WTC11 (cell line): Measurements from ENCODE around the gene SMURF1. TPM values are rescaled to one million over a fixed set of nuclear protein-coding genes. Genes with fewer than 3 reads are reported as not detected.

Experiments used
- ATAC-seq: fragments of 200-7000 bp; cut with Tn5 transposase; 2 replicates; pipeline ENCODE4 v1.10.0; 2021; ENCODE audit warnings: mild to moderate bottlenecking, moderate library complexity
- CTCF ChIA-PET: fragments of 300-600 bp; sonication (Branson Sonifier 250); formaldehyde crosslinking; loops from one replicate; lab custom pipeline; 2021; ENCODE audit warnings: antibody characterized with exemption; lab: Charles Lee
- POLR2A ChIA-PET: fragments of 350-600 bp; sonication (Branson Sonifier 250); formaldehyde crosslinking; loops from one replicate; lab custom pipeline; 2021; ENCODE audit warnings: antibody characterized with exemption; lab: Charles Lee
- DNase-seq: peaks from one replicate; pipeline ENCODE4 v3.0.0; 2021; ENCODE audit warnings: low spot score
- H3K27ac Mint-ChIP-seq: 2 replicates; pipeline ENCODE4 v1.8.0; 2021; ENCODE audit warnings: mixed read lengths
- H3K27me3 Mint-ChIP-seq: 2 replicates; pipeline ENCODE4 v1.8.0; 2021; ENCODE audit warnings: low read depth, mild to moderate bottlenecking, moderate library complexity, mixed read lengths
- H3K36me3 Mint-ChIP-seq: 2 replicates; pipeline ENCODE4 v1.8.0; 2021; ENCODE audit warnings: mixed read lengths
- H3K4me1 Mint-ChIP-seq: 2 replicates; pipeline ENCODE4 v1.8.0; 2022; ENCODE audit warnings: mixed read lengths
- H3K4me3 Mint-ChIP-seq: 2 replicates; pipeline ENCODE4 v1.8.0; 2021; ENCODE audit warnings: mild to moderate bottlenecking, moderate library complexity, mixed read lengths
- H3K9me3 Mint-ChIP-seq: 2 replicates; pipeline ENCODE4 v1.8.0; 2021; ENCODE audit warnings: mixed read lengths
- ARID4B ChIP-seq: sonication (generic); formaldehyde crosslinking; IDR thresholded peaks from 2 replicates; pipeline ENCODE4 v1.8.0; 2023; ENCODE audit warnings: missing genetic modification reagents, mild to moderate bottlenecking, borderline replicate concordance
- CBFB ChIP-seq: sonication (generic); formaldehyde crosslinking; IDR thresholded peaks from 2 replicates; pipeline ENCODE4 v1.8.1; 2022; ENCODE audit warnings: mild to moderate bottlenecking, low read depth, missing genetic modification reagents
- CREB1 ChIP-seq: sonication (generic); formaldehyde crosslinking; IDR thresholded peaks from 2 replicates; pipeline ENCODE4 v1.8.0; 2023; ENCODE audit warnings: mild to moderate bottlenecking, missing genetic modification reagents
- CREM ChIP-seq: sonication (generic); formaldehyde crosslinking; IDR thresholded peaks from 2 replicates; pipeline ENCODE4 v1.8.1; 2022; ENCODE audit warnings: mild to moderate bottlenecking, missing genetic modification reagents, moderate library complexity
- CTCF ChIP-seq: fragments of 200-600 bp; IDR thresholded peaks from 2 replicates; pipeline ENCODE4 v1.8.0; 2022; ENCODE audit warnings: antibody characterized with exemption
- ESRRA ChIP-seq: sonication (generic); formaldehyde crosslinking; IDR thresholded peaks from 2 replicates; pipeline ENCODE4 v1.8.1; 2022; ENCODE audit warnings: mild to moderate bottlenecking, missing genetic modification reagents, borderline replicate concordance
- FOXK1 ChIP-seq: sonication (generic); formaldehyde crosslinking; IDR thresholded peaks from 2 replicates; pipeline ENCODE4 v1.8.0; 2022; ENCODE audit warnings: mild to moderate bottlenecking, moderate library complexity, missing genetic modification reagents
- FOXP1 ChIP-seq: sonication (generic); formaldehyde crosslinking; IDR thresholded peaks from 2 replicates; pipeline ENCODE4 v1.8.0; 2022; ENCODE audit warnings: missing genetic modification reagents, mild to moderate bottlenecking, moderate library complexity, borderline replicate concordance
- JAZF1 ChIP-seq: fragments of 250-450 bp; sonication (Bioruptor Pico); IDR thresholded peaks from 2 replicates; pipeline ENCODE4 v1.9.0; 2021; ENCODE audit warnings: moderate library complexity, mild to moderate bottlenecking, inconsistent platforms
- JUN ChIP-seq: sonication (generic); formaldehyde crosslinking; IDR thresholded peaks from 2 replicates; pipeline ENCODE4 v1.8.0; 2023; ENCODE audit warnings: mild to moderate bottlenecking, missing genetic modification reagents
- NFATC4 ChIP-seq: fragments of 250-450 bp; sonication (Bioruptor Pico); IDR thresholded peaks from 2 replicates; pipeline ENCODE4 v1.9.0; 2021; ENCODE audit warnings: mild to moderate bottlenecking
- NFYB ChIP-seq: sonication (generic); formaldehyde crosslinking; conservative IDR thresholded peaks from 2 replicates; pipeline ENCODE4 v1.8.0; 2022; ENCODE audit warnings: low read depth, missing genetic modification reagents
- ZNF121 ChIP-seq: sonication (generic); formaldehyde crosslinking; IDR thresholded peaks from 2 replicates; pipeline ENCODE4 v1.8.0; 2023; ENCODE audit warnings: missing genetic modification reagents
- total RNA-seq: library from RNA; stranded (reverse); gene quantifications from 3 replicates; pipeline ENCODE4 v1.2.3, GENCODE V29; 2021
- TF ChIP-seq, protein P1 (sequence below): fragments of 250-450 bp; sonication (Bioruptor Pico); IDR thresholded peaks from 2 replicates; pipeline ENCODE4 v1.9.0; 2021; ENCODE audit warnings: mild to moderate bottlenecking
- TF ChIP-seq, protein P2 (sequence below): sonication (generic); formaldehyde crosslinking; IDR thresholded peaks from 2 replicates; pipeline ENCODE4 v1.8.0; 2022; ENCODE audit warnings: mild to moderate bottlenecking, missing genetic modification reagents
- TF ChIP-seq, protein P3 (sequence below): sonication (generic); formaldehyde crosslinking; IDR thresholded peaks from 2 replicates; pipeline ENCODE4 v1.8.1; 2022; ENCODE audit warnings: mild to moderate bottlenecking, moderate library complexity, missing genetic modification reagents
- TF ChIP-seq, protein P4 (sequence below): sonication (generic); formaldehyde crosslinking; IDR thresholded peaks from 2 replicates; pipeline ENCODE4 v1.8.1; 2022; ENCODE audit warnings: mild to moderate bottlenecking, missing genetic modification reagents, moderate library complexity, borderline replicate concordance

The SMURF1 gene
- total RNA-seq, 1 experiment from 2014 or later, result 23.2 TPM

DNA sequence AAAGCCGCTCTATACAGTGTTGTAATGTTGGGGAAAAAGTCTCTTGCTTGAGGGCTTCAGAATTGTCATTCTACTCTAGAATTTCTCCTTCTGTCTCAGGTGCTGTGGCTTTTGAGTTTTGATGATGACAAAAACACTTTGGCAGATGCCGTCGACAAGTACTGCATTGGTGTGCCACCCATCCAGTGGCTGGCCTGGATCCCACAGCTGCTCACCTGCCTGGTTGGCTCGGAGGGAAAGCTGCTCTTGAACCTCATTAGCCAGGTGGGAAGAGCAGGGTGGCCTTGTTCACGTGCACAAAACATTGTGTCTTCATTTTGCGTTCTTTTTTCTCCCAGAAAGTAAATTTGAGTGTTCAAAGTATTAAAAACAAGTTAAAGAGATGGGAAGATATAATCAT, 153.6 kb downstream of the SMURF1 start:
- H3K27me3 Mint-ChIP-seq, result no peaks in the 10 kb centered on the region
- CTCF ChIA-PET, result interaction anchor here (1.2 kb wide), 1 partner anchor 112 kb away, joined by 3 read pairs; the partner anchor contains the start of gene TRRAP
- H3K27ac Mint-ChIP-seq, result no peak overlapping the region
- ATAC-seq (no peak), DNase-seq (no peak)
- H3K36me3 Mint-ChIP-seq, result peaks cover 82% of the 10 kb centered on the region
- no peaks in the 10 kb centered on the region for H3K4me1 Mint-ChIP-seq
- TF ChIP-seq, protein P1, sequence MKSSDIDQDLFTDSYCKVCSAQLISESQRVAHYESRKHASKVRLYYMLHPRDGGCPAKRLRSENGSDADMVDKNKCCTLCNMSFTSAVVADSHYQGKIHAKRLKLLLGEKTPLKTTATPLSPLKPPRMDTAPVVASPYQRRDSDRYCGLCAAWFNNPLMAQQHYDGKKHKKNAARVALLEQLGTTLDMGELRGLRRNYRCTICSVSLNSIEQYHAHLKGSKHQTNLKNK (CRISPR knock-in tag), result no peak
- TF ChIP-seq, protein P2, sequence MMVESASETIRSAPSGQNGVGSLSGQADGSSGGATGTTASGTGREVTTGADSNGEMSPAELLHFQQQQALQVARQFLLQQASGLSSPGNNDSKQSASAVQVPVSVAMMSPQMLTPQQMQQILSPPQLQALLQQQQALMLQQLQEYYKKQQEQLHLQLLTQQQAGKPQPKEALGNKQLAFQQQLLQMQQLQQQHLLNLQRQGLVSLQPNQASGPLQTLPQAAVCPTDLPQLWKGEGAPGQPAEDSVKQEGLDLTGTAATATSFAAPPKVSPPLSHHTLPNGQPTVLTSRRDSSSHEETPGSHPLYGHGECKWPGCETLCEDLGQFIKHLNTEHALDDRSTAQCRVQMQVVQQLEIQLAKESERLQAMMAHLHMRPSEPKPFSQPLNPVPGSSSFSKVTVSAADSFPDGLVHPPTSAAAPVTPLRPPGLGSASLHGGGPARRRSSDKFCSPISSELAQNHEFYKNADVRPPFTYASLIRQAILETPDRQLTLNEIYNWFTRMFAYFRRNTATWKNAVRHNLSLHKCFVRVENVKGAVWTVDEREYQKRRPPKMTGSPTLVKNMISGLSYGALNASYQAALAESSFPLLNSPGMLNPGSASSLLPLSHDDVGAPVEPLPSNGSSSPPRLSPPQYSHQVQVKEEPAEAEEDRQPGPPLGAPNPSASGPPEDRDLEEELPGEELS (CRISPR knock-in tag), result no peak
- no peak for TF ChIP-seq CREB1
- TF ChIP-seq FOXP1 (CRISPR knock-in tag), result no peak
- no peak for TF ChIP-seq ZNF121
- TF ChIP-seq ESRRA (CRISPR knock-in tag), result no peak
- no peak for TF ChIP-seq ARID4B (CRISPR knock-in tag)
- TF ChIP-seq, all 79 proteins: peak for 0
- POLR2A ChIA-PET, result no interaction called here
- H3K4me3 Mint-ChIP-seq, result no peak overlapping the region
- H3K9me3 Mint-ChIP-seq, result peaks cover 18% of the 10 kb centered on the region

DNA sequence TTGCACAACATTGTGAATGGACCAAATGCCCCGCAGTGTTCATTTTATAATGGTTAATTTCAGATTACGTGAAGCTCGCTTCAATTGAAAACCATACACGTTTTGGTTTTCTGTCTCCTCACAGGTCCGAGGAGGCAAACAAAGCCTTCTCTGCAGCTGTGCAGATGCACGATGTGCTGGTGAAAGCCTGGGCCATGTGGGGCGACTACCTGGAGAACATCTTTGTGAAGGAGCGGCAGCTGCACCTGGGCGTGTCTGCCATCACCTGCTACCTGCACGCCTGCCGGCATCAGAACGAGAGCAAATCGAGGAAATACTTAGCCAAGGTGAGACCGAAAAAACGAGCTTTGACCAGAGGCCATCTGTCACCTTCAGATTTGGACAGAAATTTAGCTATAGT, 155.3 kb downstream of the SMURF1 start:
- TF ChIP-seq, protein P3, sequence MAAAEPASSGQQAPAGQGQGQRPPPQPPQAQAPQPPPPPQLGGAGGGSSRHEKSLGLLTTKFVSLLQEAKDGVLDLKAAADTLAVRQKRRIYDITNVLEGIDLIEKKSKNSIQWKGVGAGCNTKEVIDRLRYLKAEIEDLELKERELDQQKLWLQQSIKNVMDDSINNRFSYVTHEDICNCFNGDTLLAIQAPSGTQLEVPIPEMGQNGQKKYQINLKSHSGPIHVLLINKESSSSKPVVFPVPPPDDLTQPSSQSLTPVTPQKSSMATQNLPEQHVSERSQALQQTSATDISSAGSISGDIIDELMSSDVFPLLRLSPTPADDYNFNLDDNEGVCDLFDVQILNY (CRISPR knock-in tag), result no peak
- ChIA-PET POLR2A (no interaction called here), CTCF (no interaction called here)
- no peaks in the 10 kb centered on the region for H3K27me3 Mint-ChIP-seq
- H3K27ac Mint-ChIP-seq, result no peak overlapping the region
- DNase-seq, result no peak
- no peaks in the 10 kb centered on the region for H3K4me1 Mint-ChIP-seq
- no peak overlapping the region for H3K4me3 Mint-ChIP-seq
- peaks cover 91% of the 10 kb centered on the region for H3K36me3 Mint-ChIP-seq
- ATAC-seq, result no peak
- peaks cover 20% of the 10 kb centered on the region for H3K9me3 Mint-ChIP-seq

GRCh38 chr7:98985945-98986344, 158.0 kb downstream of the SMURF1 start:
- DNase-seq (no peak), ATAC-seq (no peak)
- Mint-ChIP-seq H3K36me3 (peaks cover 92% of the 10 kb centered on the region), H3K27me3 (no peaks in the 10 kb centered on the region), H3K9me3 (peaks cover 20% of the 10 kb centered on the region), H3K4me1 (no peaks in the 10 kb centered on the region), H3K4me3 (no peak overlapping the region), H3K27ac (no peak overlapping the region)
- ChIA-PET CTCF (no interaction called here), POLR2A (no interaction called here)
- TF ChIP-seq, protein P1 (CRISPR knock-in tag), result no peak
- TF ChIP-seq JAZF1 (CRISPR knock-in tag) (no peak), CTCF (no peak), NFYB (CRISPR knock-in tag) (no peak), CBFB (CRISPR knock-in tag) (no peak), ZNF121 (no peak), NFATC4 (CRISPR knock-in tag) (no peak), CREM (CRISPR knock-in tag) (no peak), JUN (no peak), FOXK1 (no peak)
- TF ChIP-seq, protein P4, sequence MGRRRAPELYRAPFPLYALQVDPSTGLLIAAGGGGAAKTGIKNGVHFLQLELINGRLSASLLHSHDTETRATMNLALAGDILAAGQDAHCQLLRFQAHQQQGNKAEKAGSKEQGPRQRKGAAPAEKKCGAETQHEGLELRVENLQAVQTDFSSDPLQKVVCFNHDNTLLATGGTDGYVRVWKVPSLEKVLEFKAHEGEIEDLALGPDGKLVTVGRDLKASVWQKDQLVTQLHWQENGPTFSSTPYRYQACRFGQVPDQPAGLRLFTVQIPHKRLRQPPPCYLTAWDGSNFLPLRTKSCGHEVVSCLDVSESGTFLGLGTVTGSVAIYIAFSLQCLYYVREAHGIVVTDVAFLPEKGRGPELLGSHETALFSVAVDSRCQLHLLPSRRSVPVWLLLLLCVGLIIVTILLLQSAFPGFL (CRISPR knock-in tag), result no peak
